Testis (tissue), 2 donors: Measurements from ENCODE around the gene DACT1.
"Not testable (repeated sequence)": the region's sequence is repeated elsewhere in the genome, so short reads cannot be mapped to it uniquely, and the experiment has no call there.

Source experiments
- POLR2A ChIP-seq: fragments of 450-650 bp; IDR thresholded peaks from one replicate; pipeline ENCODE4 v1.6.1; 2017; ENCODE audit warnings: antibody characterized with exemption, mild to moderate bottlenecking, moderate library complexity
- TF ChIP-seq, protein P1 (sequence below), 3 experiments: fragments of 450-650 bp in 2 of 3; fragments of 200-600 bp in 1 of 3; sonication (generic) in 1 of 3; IDR thresholded peaks; one replicate each; pipeline ENCODE4 v1.5.1; 2016 to 2019; ENCODE audit warnings: antibody characterized with exemption in 3 of 3, mild to moderate bottlenecking in 2 of 3, moderate library complexity in 1 of 3

DNA sequence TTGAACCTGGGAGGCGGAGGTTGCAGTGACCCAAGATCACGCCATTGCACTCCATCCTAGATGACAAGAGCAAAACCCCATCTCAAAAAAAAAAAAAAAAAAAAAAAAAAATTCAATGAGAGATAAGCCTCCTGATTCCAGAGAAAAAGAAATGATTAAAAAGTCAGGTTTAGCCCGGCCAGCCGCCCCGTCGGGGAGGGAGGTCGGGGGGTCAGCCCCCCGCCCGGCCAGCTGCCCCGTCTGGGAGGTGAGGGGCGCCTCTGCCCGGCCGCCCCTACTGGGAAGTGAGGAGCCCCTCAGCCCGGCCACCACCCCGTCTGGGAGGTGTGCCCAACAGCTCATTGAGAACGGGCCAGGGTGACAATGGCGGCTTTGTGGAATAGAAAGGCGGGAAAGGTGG is 49.4 kb upstream of the DACT1 start:
- TF ChIP-seq, protein P1, sequence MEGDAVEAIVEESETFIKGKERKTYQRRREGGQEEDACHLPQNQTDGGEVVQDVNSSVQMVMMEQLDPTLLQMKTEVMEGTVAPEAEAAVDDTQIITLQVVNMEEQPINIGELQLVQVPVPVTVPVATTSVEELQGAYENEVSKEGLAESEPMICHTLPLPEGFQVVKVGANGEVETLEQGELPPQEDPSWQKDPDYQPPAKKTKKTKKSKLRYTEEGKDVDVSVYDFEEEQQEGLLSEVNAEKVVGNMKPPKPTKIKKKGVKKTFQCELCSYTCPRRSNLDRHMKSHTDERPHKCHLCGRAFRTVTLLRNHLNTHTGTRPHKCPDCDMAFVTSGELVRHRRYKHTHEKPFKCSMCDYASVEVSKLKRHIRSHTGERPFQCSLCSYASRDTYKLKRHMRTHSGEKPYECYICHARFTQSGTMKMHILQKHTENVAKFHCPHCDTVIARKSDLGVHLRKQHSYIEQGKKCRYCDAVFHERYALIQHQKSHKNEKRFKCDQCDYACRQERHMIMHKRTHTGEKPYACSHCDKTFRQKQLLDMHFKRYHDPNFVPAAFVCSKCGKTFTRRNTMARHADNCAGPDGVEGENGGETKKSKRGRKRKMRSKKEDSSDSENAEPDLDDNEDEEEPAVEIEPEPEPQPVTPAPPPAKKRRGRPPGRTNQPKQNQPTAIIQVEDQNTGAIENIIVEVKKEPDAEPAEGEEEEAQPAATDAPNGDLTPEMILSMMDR (IDR thresholded peaks at IDR 0.05) = not testable (repeated sequence)
- not testable (repeated sequence) for TF ChIP-seq POLR2A
